ENCODE data around the gene DVL3. TPM values are rescaled to one million over a fixed set of nuclear protein-coding genes. Genes with fewer than 3 reads are reported as not detected.

The DVL3 gene
- total and polyA plus RNA-seq, 2 experiments from 2014 or later = 25.6 to 55.5 TPM

GRCh38 chr3:184166671-184167070 is 11.5 kb downstream of the DVL3 start:
- Mint-ChIP-seq H3K9me3 (no peaks in the 10 kb centered on the region), H3K36me3 (ENCODE audit: low read depth) (peaks cover 65% of the 10 kb centered on the region), H3K4me1 (peaks cover 6% of the 10 kb centered on the region; the same call in 2 of the 3 replicates), H3K27ac (no peak overlapping the region), H3K4me3 (no peak overlapping the region), H3K27me3 (ENCODE audit: insufficient read depth, low read depth, poor library complexity) (peaks cover 6% of the 10 kb centered on the region)
- H3K4me1 ChIP-seq (ENCODE audit: insufficient read depth) = no peaks in the 10 kb centered on the region
- H3K9me2 ChIP-seq (ENCODE audit: insufficient read depth) = no peaks in the 10 kb centered on the region
- no peak overlapping the region for H3K4me2 ChIP-seq
- H3K36me3 ChIP-seq (ENCODE audit: insufficient read depth) = 0 out of 2 replicates have a peak, but pooled peaks cover 8% of the 10 kb centered on the region
- peaks cover 12% of the 10 kb centered on the region for H4K20me1 ChIP-seq (replicated peaks; ENCODE audit: insufficient read depth)
- no peak overlapping the region for H3K27ac ChIP-seq (ENCODE audit: low read depth)
- no peak overlapping the region for H2AFZ ChIP-seq
- ATAC-seq (no peak), DNase-seq (ENCODE audit: low spot score) (no peak)
- H3F3A ChIP-seq (replicated peaks; ENCODE audit: low read depth) = no peaks in the 10 kb centered on the region
- no peaks in the 10 kb centered on the region for H3K27me3 ChIP-seq (ENCODE audit: insufficient read depth)
- TF ChIP-seq ZNF114 (CRISPR knock-in tag; IDR thresholded peaks at IDR 0.05) (no peak), EZH2phosphoT487 (IDR thresholded peaks at IDR 0.05; ENCODE audit: unreplicated experiment) (no peak), EZH2 (IDR thresholded peaks at IDR 0.05; ENCODE audit: low read depth, unreplicated experiment) (no peak), NANOG (IDR thresholded peaks at IDR 0.05; ENCODE audit: borderline replicate concordance) (no peak), POLR2AphosphoS5 (IDR thresholded peaks at IDR 0.05; ENCODE audit: low read depth) (no peak), REST (IDR thresholded peaks at IDR 0.05; ENCODE audit: unreplicated experiment) (no peak), ZNF462 (CRISPR knock-in tag; IDR thresholded peaks at IDR 0.05) (no peak), ZNF331 (CRISPR knock-in tag; IDR thresholded peaks at IDR 0.05; ENCODE audit: low read depth) (no peak), JUNB (IDR thresholded peaks at IDR 0.05; ENCODE audit: unreplicated experiment) (no peak), ETS1 (IDR thresholded peaks at IDR 0.05) (no peak), STAT1 (IDR thresholded peaks at IDR 0.05; ENCODE audit: unreplicated experiment) (no peak), CREB1 (CRISPR knock-in tag; IDR thresholded peaks at IDR 0.05; ENCODE audit: low read depth) (no peak), CTCF (conservative IDR thresholded peaks at IDR 0.05; ENCODE audit: low read depth in 2 of 2) (no peak)
- no peak overlapping the region for H3K4me3 ChIP-seq
- peaks cover 13% of the 10 kb centered on the region for H3K79me2 ChIP-seq (replicated peaks; ENCODE audit: insufficient read depth)
